Stimulated activated memory B cell treated with anti-CD40 and anti-IgM and Interleukin-4, amounts not matched to agents 10 μg/mL and 1 μg/mL and 100 μg/mL, for 72 hours (primary cell): ENCODE data around the gene MCM5.
"Not testable (repeated sequence)": the region's sequence is repeated elsewhere in the genome, so short reads cannot be mapped to it uniquely, and the experiment has no call there.

Experiments used
- ATAC-seq: fragments of 150-1000 bp; cut with Tn5 transposase; 2 replicates; pipeline ENCODE4 v1.10.0; 2021
- H3K27ac Mint-ChIP-seq: one replicate; pipeline ENCODE4 v1.8.0; 2022; ENCODE audit warnings: mild to moderate bottlenecking, mixed read lengths
- H3K27me3 Mint-ChIP-seq: one replicate; pipeline ENCODE4 v1.8.0; 2022; ENCODE audit warnings: mixed read lengths
- H3K36me3 Mint-ChIP-seq: one replicate; pipeline ENCODE4 v1.8.0; 2022; ENCODE audit warnings: mixed read lengths
- H3K4me1 Mint-ChIP-seq: one replicate; pipeline ENCODE4 v1.8.0; 2022; ENCODE audit warnings: mixed read lengths
- H3K4me3 Mint-ChIP-seq: one replicate; pipeline ENCODE4 v1.8.0; 2022; ENCODE audit warnings: mild to moderate bottlenecking, moderate library complexity, mixed read lengths
- H3K9me3 Mint-ChIP-seq: one replicate; pipeline ENCODE4 v1.8.0; 2022; ENCODE audit warnings: mixed read lengths

MCM5 gene

DNA sequence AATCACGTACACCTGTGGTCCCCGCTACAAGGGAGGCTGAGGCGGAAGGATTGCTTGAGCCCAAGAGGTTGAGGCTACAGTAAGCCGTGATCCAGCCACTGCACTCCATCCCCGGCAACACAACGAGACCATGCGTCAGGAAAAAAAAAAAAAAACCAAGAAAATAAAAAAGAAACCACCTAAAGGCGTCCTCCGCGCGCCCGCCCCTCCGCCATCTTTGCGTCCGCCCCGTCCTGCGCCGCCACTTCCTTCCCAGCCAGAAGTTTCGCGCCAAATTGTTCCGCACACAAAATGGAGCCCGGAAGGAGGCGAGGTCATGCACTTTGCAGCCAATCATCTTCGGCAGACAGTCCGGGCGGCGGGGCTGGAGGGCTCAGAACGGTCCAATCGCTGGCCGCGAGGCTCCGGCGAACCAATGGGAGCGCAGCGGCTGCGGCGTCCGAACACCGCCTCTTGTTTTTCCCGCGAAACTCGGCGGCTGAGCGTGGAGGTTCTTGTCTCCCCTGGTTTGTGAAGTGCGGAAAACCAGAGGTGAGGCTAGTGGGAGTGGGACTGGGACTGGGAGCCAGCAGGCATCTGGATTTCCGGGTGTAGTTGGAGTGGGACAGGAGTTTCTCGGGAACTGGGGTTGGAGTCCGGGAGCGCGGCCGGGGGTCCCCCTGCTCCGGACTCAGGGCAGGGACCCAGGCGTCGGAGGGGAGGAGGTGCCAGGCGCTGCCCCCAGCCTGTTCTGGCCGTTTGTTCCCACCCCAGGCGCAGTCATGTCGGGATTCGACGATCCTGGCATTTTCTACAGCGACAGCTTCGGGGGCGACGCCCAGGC is at the start of gene MCM5:
TSS of gene MCM5 (plus strand) at position 463 of the 823 bp plus-strand sequence. CDS start at position 762, 299 bp downstream.
- Mint-ChIP-seq H3K36me3 (peaks cover 40% of the 10 kb centered on the region), H3K9me3 (no peaks in the 10 kb centered on the region), H3K4me1 (peaks cover 43% of the 10 kb centered on the region), H3K4me3 (peak within 1 kb of the TSS; percentile 99), H3K27ac (peak within 1 kb of the TSS; percentile 97), H3K27me3 (no peaks in the 10 kb centered on the region)
- peak; percentile 99 for ATAC-seq

DNA sequence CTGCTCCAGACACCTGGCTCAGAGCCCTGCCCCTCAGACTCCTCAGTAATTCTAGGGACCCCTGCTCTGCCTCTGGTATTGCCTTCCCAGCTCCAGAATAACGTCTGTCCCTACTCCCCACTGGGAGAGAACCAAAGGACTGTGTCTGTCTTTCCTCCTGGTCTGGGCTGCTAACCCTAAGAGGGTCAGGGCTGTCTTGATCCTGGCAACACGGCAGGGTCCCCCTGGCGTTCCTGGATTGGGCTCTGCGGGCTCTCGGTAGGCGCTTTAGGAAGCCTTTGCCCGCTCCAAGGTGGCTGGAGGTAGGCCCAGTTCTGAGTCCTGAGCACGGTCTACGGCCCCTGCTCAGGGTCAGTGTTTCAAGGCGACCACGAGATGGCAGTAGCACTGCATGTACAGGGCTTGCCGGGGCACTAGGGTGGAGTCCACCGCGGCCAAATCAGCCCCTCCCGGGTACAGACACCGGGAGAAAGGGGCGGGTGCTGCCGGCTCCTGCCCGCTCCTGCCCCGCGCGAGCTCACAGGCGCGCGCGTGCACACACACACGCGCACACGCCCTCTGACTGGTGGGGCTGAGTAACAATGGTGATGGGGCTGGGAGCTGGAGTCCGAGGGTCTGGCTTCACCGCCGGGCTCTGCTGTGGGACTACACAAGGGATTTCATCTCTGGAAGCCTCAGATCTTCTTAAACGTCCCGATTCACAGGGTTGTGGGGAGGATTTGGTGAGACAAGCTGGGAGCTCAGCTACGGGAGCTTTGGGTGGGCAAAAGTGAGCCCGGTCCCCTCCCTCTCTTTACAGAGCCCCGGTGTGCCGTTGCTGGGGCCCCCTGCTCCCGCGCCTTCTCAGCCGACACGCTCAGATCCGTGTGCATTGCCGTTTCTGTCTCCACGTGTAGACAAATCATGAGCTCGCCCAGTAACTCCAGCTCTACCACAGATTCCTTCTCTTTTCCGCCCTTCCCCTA is 49.1 kb upstream of the MCM5 start:
- peak; percentile 85 for ATAC-seq
- H3K4me3 Mint-ChIP-seq, result peak overlapping the region; percentile 88
- peak overlapping the region; percentile 93 for H3K27ac Mint-ChIP-seq
- no peaks in the 10 kb centered on the region for H3K27me3 Mint-ChIP-seq
- H3K36me3 Mint-ChIP-seq, result peaks cover 17% of the 10 kb centered on the region
- H3K4me1 Mint-ChIP-seq, result peaks cover 63% of the 10 kb centered on the region
- no peaks in the 10 kb centered on the region for H3K9me3 Mint-ChIP-seq

DNA sequence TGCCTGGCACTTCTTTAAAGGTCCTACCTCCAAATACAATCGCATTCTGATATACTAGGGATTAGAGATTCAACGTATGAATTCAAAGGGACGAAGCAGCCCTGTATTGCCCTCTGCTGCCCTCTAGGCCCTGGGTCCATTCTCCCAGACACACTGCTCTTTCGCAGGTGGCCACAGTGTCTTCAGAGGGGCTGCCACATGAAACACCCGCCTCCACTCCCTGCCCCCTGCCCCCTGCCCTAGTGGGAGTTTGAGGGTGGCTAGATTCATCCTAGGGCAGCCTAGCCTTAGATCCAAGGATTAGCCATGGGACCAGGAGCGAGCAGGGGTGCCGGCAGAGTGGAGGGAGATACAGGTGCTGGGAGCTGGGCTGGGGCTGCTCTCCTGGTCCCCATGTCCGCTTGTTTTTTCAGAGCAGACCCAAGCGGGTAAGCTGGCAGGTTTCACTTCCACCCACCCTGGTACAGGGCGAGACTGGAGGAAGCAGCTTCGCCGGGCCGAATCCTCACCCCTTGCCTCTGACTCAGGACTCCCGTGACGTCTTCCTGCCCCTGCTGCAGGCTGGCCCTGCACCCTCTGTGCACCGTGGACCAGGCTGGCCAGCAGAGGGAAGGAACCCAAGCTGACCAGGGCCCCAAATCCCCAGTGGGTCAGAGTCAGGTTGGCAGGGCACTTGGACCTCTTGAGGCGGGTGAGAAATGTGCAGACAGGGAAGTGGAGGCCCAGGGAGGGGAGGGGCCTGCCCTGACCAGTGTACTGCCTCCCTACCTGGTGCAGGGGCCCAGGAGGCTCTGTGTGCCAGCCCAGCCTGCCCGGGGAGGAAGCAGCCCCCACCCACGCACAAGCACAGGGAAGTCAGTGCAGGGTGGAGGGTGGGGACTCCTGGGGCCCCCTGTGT is 47.5 kb upstream of the MCM5 start:
- Mint-ChIP-seq H3K27ac (peak overlapping the region; percentile 93), H3K27me3 (no peaks in the 10 kb centered on the region), H3K9me3 (no peaks in the 10 kb centered on the region), H3K4me3 (peak overlapping the region; percentile 88), H3K36me3 (peaks cover 11% of the 10 kb centered on the region), H3K4me1 (peaks cover 71% of the 10 kb centered on the region)
- peak; percentile 84 for ATAC-seq

DNA sequence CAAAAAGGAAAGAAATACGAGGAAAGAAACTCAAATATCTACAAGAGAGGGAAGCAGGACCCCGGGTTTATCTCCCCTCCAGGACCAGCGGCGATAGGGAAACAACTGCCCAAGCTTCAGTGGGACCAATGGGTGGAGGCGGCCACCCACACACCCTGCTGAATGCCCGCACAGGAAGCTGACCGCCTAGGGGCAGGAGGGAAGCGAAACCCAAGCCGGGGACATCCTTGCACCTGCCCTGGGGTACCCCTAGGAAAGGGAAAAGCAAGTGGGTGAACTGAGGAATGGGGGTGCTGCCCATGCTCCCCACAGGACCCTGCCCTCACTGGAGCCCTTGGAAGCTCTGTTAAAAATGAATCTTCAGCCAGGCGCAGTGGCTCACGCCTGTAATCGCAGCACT is 46.6 kb upstream of the MCM5 start:
- ATAC-seq, result no peak
- peak overlapping the region; percentile 88 for H3K4me3 Mint-ChIP-seq
- no peaks in the 10 kb centered on the region for H3K27me3 Mint-ChIP-seq
- H3K36me3 Mint-ChIP-seq, result peaks cover 5% of the 10 kb centered on the region
- peak overlapping the region; percentile 93 for H3K27ac Mint-ChIP-seq
- no peaks in the 10 kb centered on the region for H3K9me3 Mint-ChIP-seq
- H3K4me1 Mint-ChIP-seq, result peaks cover 78% of the 10 kb centered on the region

DNA sequence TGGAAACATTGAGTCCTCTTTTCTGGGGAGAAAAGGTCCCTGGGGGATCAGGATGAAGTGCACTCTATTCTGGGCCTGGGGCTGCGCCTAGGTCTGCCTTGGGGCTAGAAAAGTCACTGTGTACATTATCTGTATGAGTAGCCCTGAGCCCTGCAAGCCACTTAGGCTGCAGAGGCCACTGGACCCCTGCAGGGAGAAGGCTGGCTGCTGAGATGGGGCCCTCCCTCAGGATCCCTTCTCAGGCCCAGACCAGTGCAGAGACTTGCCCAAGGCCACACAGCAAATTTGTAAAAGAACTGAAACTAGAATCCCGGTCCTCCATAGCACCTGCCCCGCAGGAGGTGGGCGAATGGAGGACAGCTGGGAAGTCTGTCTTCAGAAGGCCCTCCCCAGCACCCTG is 45.9 kb upstream of the MCM5 start:
- Mint-ChIP-seq H3K36me3 (peaks cover 5% of the 10 kb centered on the region), H3K27ac (peak overlapping the region; percentile 93), H3K9me3 (no peaks in the 10 kb centered on the region), H3K4me3 (no peak overlapping the region), H3K4me1 (peaks cover 77% of the 10 kb centered on the region), H3K27me3 (no peaks in the 10 kb centered on the region)
- no peak for ATAC-seq

DNA sequence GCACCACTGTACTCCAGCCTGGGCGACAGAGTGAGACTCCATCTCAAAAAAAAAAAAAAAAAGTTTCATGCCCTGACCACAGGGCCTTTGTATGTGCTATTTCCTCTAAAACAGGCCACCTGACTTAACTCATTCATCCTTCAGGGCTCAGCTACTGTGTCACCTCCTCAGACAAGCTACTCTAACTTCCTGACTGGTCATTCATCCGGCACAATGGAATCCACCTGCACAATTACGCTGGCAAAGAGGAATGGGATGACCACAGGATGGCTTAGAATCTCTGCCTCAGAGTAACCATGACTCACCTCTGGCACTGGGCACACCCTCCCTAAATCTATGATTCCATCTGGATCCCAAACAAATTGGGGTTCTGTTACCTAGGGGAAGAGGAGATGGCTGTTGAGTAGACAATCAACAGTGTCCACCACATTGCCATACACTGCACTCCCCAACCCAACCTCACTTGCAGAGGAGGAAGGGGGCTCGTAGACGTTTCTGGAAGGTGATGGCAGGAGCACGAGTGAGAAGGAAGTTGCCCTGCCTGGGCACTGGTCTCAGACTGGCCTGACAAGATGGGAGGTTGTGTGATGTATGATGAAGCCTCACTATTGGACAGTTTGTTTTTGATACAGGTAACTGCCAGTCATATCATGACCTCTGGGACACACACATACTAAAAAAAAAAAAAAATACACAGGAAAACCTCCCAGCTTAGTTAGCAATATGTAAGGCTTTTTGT is 41.9 kb upstream of the MCM5 start:
- Mint-ChIP-seq H3K4me3 (no peak overlapping the region), H3K27ac (peak overlapping the region; percentile 21), H3K4me1 (peaks cover 71% of the 10 kb centered on the region), H3K9me3 (no peaks in the 10 kb centered on the region), H3K27me3 (no peaks in the 10 kb centered on the region), H3K36me3 (no peaks in the 10 kb centered on the region)
- ATAC-seq, result no peak

DNA sequence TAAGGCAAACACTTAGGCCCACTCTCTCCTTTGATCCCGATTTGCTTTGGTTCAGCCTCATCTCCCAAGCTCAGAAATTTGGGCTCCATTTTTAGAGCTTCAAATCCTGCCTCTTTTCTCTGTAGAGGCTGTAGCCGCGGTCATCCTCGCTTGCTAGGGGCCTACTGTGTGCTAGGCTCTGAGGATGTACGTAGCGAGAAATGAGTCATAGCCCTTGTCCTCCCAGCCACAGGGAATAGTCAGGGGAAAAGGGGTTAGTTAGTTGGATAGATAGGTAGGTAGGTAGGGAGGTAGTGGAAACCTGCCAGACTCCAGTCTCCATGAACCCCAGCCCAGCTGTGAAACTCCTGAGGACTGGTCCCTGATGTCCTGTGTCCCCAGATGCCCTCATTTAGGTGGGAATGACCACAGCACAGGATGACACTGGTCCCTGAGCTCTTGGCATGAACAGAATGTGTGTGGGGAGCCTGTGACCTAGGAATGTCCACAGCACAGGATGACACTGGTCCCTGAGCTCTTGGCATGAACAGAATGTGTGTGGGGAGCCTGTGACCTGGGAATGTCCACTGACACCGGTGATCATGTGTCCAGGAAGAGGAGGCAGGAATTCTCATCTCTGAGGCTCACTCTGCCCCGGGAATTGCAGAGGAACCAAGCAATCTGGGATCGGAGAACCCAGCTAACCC is 40.4 kb upstream of the MCM5 start:
- no peaks in the 10 kb centered on the region for H3K36me3 Mint-ChIP-seq
- H3K4me1 Mint-ChIP-seq, result peaks cover 60% of the 10 kb centered on the region
- no peak overlapping the region for H3K4me3 Mint-ChIP-seq
- no peak for ATAC-seq
- H3K27ac Mint-ChIP-seq, result peak overlapping the region; percentile 66
- no peaks in the 10 kb centered on the region for H3K9me3 Mint-ChIP-seq
- H3K27me3 Mint-ChIP-seq, result no peaks in the 10 kb centered on the region

DNA sequence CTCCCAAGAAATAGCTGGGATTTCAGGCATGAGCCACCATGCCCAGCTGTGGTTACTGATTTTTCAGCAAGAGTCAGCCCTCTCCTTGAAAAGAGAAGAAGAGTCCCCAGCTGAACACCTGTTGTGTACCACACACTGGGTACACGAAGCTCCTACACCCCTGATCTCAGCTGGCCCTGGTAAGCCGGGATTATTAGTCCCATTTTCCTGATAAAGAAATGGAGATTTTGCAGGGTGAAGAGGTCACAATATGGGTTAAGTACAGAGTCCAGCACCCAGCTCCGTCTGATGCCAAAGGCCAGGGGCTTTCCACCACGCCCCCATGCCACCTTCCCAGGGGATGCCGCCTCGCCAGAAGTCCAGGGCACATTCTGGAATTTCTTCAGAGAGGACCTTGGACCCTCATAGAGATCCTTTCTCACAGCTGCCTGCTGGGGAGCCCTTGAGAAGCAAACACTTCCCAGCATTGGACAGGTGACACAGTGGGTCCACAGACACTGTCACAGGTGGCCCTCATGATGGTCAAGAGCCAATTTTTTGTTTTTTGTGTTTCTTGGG is 38.9 kb upstream of the MCM5 start:
- ATAC-seq, result no peak
- Mint-ChIP-seq H3K27ac (no peak overlapping the region), H3K4me1 (peaks cover 55% of the 10 kb centered on the region), H3K36me3 (no peaks in the 10 kb centered on the region), H3K9me3 (no peaks in the 10 kb centered on the region), H3K27me3 (no peaks in the 10 kb centered on the region), H3K4me3 (no peak overlapping the region)

DNA sequence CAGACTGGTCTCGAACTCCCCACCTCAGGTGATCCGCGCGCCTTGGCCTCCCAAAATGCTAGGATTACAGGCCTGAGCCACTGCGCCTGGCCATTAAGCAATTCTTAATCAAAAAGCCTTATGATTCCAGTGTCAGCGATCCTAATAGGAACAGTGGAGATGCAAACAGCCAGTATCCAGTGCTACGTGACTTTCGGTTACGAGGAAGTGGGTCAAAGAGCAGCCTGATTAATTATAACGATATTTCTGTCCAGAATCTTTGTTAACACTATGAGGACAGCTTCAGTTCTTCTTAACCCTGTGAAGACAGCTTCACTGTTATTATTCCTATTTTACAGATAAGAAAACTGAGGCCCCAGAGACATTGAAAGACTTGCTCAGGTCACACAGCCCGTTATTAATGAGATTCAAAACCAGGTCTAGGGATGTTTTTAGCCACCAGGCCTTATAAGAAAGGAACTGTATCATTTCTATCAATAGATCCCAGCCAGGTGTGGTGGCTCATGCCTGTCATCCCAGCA is 36.3 kb upstream of the MCM5 start:
- peak overlapping the region; percentile 64 for H3K27ac Mint-ChIP-seq

DNA sequence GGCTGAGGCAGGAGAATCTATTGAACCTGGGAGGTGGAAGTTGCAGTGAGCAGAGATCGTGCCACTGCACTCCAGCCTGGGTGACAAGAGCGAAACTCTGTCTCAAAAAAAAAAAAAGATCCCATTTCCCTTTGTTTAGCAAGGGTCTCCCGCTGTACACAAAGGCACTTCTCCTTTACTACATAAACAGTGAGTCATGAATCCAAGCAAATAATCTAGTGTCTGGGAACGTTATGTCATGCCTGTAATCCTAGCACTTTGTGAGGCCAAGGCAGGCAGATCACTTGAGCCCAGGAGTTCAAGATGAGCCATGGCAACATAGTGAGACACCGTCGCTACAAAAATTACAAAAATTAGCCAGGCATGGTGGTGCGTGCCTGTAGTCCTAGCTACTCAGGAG is 35.7 kb upstream of the MCM5 start:
- H3K4me3 Mint-ChIP-seq, H3K27me3 Mint-ChIP-seq, ATAC-seq, H3K9me3 Mint-ChIP-seq, H3K36me3 Mint-ChIP-seq, H3K27ac Mint-ChIP-seq: not testable (repeated sequence)
- H3K4me1 Mint-ChIP-seq, result peaks cover 71% of the 10 kb centered on the region

More for the DNA sequence above, 36.3 kb upstream of the MCM5 start:
- H3K4me3 Mint-ChIP-seq, result no peak overlapping the region
- ATAC-seq, result no peak
- peaks cover 67% of the 10 kb centered on the region for H3K4me1 Mint-ChIP-seq
- H3K27me3 Mint-ChIP-seq, result no peaks in the 10 kb centered on the region
- no peaks in the 10 kb centered on the region for H3K9me3 Mint-ChIP-seq
- H3K36me3 Mint-ChIP-seq, result no peaks in the 10 kb centered on the region

DNA sequence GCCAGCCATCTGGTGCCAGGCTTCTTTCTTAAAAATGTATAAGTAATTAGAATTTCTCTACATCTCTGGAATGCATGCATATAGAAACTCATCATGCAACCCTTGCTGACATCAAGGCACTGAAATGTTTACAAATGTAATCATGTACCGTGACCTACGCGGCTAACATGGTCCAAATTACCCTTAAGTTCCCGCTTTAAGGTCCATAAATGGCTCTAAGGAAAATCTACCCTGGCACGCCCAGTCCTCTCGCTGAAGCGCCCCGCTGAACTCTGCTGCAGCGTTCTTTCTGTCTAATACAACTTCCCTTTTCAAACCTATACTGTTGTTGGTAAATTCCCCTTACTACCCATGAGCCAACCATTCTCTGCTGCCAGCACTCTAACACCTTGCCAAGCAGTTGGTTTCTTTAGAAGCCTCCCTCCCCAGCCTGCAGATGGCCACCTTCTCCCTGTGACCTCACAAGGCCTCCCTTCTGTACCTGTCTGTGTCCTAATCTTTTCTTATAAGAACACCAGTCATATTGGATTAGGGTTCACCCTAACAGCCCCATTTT is 32.5 kb upstream of the MCM5 start:
- ATAC-seq, result peak; percentile 97
- peaks cover 64% of the 10 kb centered on the region for H3K4me1 Mint-ChIP-seq
- H3K9me3 Mint-ChIP-seq, result no peaks in the 10 kb centered on the region
- H3K27me3 Mint-ChIP-seq, result no peaks in the 10 kb centered on the region
- H3K36me3 Mint-ChIP-seq, result no peaks in the 10 kb centered on the region
- H3K4me3 Mint-ChIP-seq, result peak overlapping the region; percentile 6
- H3K27ac Mint-ChIP-seq, result peak overlapping the region; percentile 29

DNA sequence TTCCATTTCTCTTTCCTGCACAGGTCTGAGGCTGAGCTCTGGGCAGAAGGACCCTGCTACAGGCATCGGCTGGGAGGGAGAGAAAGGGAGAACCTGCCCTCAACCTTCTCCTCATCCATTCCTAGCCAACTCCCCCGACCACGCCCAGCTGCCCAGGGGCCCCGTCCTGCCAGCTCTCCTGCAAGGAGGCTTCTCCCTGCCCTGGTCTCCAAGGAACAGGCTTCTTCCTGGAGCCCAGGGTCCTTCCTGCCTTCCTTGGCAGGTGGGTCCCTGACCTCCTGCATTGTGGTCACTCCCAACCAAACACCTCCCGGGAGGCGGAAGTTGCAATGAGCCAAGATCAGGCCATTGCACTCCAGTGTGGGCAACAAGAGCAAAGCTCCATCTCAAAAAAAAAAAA is 31.6 kb upstream of the MCM5 start:
- H3K36me3 Mint-ChIP-seq, result no peaks in the 10 kb centered on the region
- H3K4me1 Mint-ChIP-seq, result peaks cover 57% of the 10 kb centered on the region
- no peaks in the 10 kb centered on the region for H3K9me3 Mint-ChIP-seq
- no peak for ATAC-seq
- H3K4me3 Mint-ChIP-seq, result no peak overlapping the region
- H3K27me3 Mint-ChIP-seq, result no peaks in the 10 kb centered on the region
- H3K27ac Mint-ChIP-seq, result peak overlapping the region; percentile 65

DNA sequence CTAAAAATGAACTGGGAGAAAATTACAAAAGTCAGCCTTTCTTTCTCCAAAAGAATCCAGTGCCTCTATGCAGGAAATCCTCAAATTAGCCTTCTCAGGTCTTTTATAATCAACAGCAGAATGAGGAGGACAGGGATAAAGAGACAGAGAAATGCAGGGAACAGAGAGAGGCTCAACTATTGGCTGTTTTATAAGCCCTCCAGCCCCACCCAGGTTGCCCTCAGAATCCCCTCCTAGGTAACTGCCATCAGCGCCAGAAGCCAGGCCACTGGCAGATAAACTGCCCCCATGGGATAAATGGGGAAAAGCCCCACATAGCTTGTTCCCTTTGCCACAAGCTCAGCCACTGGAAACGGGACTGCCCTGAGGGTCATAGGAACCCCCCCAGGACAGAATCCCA is 29.9 kb upstream of the MCM5 start:
- ATAC-seq, result no peak
- H3K4me1 Mint-ChIP-seq, result peaks cover 57% of the 10 kb centered on the region
- no peaks in the 10 kb centered on the region for H3K9me3 Mint-ChIP-seq
- H3K36me3 Mint-ChIP-seq, result no peaks in the 10 kb centered on the region
- no peaks in the 10 kb centered on the region for H3K27me3 Mint-ChIP-seq
- no peak overlapping the region for H3K27ac Mint-ChIP-seq
- no peak overlapping the region for H3K4me3 Mint-ChIP-seq
